GM06990 (cell line): ENCODE measurements around the gene GRAMD4.

ENCODE experiments used
- DNase-seq: peaks from one replicate; pipeline ENCODE4 v3.0.0-alpha.2; 2011; ENCODE audit not compliant: insufficient read length; ENCODE audit errors: extremely low read depth
- H3K27me3 ChIP-seq: replicated peaks from 2 replicates; pipeline ENCODE4 v1.6.0; 2011; ENCODE audit warnings: low read length; ENCODE audit not compliant: control insufficient read depth, insufficient read depth
- H3K36me3 ChIP-seq: 2 replicates; pipeline ENCODE4 v1.5.1; 2011; ENCODE audit warnings: low read length; ENCODE audit not compliant: control insufficient read depth, insufficient read depth
- H3K4me3 ChIP-seq: replicated peaks from 2 replicates; pipeline ENCODE4 v1.5.1; 2011; ENCODE audit warnings: low read depth, mild to moderate bottlenecking, control low read depth, low read length
- CTCF ChIP-seq: IDR thresholded peaks from 2 replicates; pipeline ENCODE4 v1.5.1; 2011; ENCODE audit warnings: low read length, control low read depth, mild to moderate bottlenecking, inconsistent platforms; ENCODE audit not compliant: insufficient read depth, poor library complexity, severe bottlenecking

GRAMD4 gene

DNA sequence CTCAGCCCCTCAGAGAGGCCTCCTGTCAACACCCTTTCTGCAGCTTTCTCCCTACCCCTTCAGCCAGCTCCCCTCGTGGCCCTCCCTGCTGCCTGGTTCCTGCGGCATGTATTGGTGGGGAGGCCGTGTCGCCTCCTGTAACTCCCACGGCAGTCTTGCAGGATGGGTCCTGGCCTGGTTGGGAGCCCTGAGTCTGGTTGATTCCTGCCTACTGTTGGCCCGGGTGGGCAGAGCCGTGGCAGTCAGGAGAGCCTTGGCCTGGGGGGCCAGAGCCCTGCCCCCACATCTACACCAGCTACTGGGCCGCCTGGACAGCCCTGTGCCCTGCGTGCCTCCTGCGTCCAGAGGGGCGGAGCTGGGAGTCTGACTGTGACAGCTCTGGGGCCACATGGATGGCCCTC lies 30.3 kb upstream of the GRAMD4 start:
- TF ChIP-seq CTCF: no peak
- no peak for DNase-seq
- no peaks in the 10 kb centered on the region for H3K27me3 ChIP-seq
- no peak overlapping the region for H3K4me3 ChIP-seq
- H3K36me3 ChIP-seq: no peaks in the 10 kb centered on the region

DNA sequence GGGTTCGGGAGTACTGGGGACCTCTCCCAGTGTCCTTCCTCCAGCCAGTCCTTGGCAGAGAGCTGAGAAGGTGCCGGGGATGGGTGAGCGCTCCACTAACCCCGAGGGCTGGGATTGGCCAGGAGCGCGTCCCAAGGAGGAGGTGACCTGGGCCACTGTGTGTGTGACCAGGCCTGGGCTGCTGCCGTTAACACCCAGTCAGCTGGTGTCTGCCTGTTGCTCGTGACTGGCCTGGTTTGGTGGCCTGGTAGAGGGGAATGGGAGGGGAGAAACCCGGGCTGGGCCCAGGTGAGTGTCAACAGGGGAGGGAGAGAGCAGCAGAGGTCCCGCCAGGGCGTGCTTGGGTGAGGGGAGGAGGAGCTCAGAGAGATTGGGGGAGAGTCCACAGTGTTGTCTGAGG lies 29.9 kb upstream of the GRAMD4 start:
- no peak for DNase-seq
- no peak for TF ChIP-seq CTCF
- H3K27me3 ChIP-seq: no peaks in the 10 kb centered on the region
- H3K4me3 ChIP-seq: no peak overlapping the region
- H3K36me3 ChIP-seq: no peaks in the 10 kb centered on the region

DNA sequence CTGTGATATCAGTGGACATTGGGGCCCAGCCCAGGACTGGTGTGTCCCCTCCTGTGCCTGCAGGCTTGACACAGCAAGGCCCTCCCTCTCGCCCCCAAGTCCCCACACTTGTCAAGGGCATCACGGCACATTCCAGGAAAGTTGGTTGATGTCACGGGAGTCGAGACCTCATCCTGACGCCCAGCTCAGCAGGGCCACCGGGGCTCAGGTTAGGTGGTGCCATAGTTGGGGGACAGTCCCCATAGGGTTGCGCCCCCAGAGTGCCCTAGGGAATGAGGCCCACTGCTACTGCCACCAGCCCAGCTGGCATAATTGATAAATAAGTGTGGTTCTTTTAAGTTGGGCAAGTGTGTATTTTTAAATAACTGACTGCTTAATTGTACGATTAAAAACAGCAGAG lies 28.3 kb upstream of the GRAMD4 start:
- Histone ChIP-seq H3K36me3 (no peaks in the 10 kb centered on the region), H3K4me3 (no peak overlapping the region), H3K27me3 (no peaks in the 10 kb centered on the region)
- no peak for DNase-seq
- no peak for TF ChIP-seq CTCF

DNA sequence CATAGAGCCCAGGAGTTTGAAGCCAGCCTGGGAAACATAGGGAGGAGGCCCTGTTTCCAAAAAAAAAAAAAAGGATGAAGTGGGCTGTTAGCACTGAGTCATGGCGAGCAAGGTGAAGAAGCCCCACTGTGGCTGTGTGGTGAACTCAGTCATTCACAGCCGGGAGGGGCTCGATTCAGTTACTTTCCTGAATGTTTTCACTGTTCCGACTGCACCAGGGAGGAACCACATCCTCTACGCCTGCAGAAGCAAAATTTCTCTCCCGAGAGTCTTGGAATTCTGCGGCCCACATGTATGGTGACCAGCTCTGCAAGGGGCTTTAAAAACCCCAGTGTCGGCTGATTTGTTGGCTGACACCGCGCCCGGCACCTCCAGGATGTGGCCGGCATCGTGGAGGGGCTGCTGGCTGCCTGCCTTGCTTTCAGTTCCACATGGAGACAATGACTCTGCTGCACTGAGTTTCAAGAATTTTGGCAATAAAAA lies 27.8 kb upstream of the GRAMD4 start:
- DNase-seq: peak; percentile 82
- Histone ChIP-seq H3K36me3 (no peaks in the 10 kb centered on the region), H3K4me3 (0 out of 2 replicates have a peak overlapping the region, but pooled peaks have one; percentile 18), H3K27me3 (no peaks in the 10 kb centered on the region)
- TF ChIP-seq CTCF: no peak

DNA sequence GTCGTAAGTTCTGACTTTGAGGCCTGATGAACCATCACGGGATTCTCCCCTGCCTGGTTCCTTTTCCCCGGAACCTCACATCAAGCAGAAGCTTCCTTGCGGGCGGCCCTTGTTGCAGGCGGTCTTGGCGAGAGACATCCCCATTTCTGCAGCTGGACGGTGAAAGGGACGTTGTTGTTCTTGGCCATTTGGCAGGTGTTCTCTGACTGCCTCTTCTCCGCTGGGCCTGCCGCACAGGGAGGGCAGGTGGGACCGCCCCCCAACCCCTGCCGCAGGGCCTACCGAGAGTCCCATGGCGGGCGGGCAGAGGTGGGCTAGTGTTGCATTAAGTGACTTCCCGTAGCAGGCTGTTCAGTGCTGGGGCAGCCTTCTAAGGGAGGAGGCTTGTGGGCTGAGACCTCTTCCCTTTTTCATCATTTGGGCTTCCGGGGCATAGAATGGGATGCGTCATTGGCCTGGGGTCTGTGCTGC lies 26.9 kb upstream of the GRAMD4 start:
- Histone ChIP-seq H3K4me3 (peak overlapping the region; percentile 10; the same call in 1 of the 2 replicates), H3K36me3 (no peaks in the 10 kb centered on the region), H3K27me3 (no peaks in the 10 kb centered on the region)
- peak; percentile 71 for DNase-seq
- no peak for TF ChIP-seq CTCF
